ENCODE data around the gene CMPK1. TPM values are rescaled to one million over a fixed set of nuclear protein-coding genes. Genes with fewer than 3 reads are reported as not detected.
"Not testable (repeated sequence)": the region's sequence is repeated elsewhere in the genome, so short reads cannot be mapped to it uniquely, and the experiment has no call there.

CMPK1 gene
- total and polyA plus RNA-seq, 12 donors = 41.4 to 81.5 (median 74.7) TPM

DNA sequence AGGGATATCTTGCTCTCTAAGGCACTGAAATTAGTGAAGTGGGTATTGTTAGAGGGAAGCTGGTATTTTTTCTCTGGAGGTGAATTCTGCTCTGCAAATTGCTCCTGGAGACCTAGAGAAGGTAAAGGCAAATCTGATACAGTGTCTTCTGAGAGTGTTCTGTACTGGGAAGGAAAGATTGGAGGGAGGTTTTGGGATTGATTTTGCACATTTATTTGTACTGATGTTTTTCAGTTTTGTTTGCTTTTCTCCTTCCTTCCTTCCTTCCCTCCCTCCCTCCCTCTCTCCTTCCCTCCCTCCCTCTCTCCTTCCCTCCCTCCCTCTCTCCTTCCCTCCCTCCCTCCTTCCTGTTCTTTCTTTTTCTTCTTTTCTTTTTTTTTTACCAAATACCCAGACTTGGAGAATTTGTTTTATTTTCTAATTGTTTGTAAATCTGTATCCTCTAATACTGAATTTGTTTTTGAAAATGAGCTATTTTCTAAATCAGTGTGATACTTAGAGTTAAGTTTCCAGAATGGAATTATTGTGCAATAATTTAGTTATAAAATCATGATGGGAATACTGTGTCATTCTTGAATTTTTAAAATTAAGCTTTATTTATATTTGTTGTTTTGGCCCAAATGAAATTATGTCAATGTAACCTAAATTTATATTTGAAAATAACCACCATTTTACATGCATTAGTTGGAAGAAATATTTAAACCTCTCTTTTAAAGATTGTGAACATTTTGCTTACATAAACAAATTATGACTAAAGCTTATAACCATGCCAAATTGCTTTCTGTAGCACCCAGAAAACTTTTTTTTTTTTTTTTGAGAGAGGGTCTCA lies 4.9 kb downstream of the CMPK1 start:
- no peak for DNase-seq
- peaks cover 0 to 10% (median 0%) of the 10 kb centered on the region in 9 donors for H3K36me3 ChIP-seq
- intact Hi-C loops (cut with DNase I) = loop anchor here in 2 of 10 donors (10.0 kb wide), 1 partner anchor 144 kb away; the partner anchor contains the start of gene PDZK1IP1 (in 2 of the 2)
- H3K4me3 ChIP-seq = no peak overlapping the region
- peak overlapping the region in 3 of 10 donors; percentile 24 to 27 (median 24) for H3K27ac ChIP-seq
- H3K9me3 ChIP-seq = no peaks in the 10 kb centered on the region
- peaks cover 0 to 46% (median 26%) of the 10 kb centered on the region in 9 donors for H3K4me1 ChIP-seq
- no peaks in the 10 kb centered on the region for H3K27me3 ChIP-seq
- no peak for ATAC-seq
- TF ChIP-seq, protein P1, sequence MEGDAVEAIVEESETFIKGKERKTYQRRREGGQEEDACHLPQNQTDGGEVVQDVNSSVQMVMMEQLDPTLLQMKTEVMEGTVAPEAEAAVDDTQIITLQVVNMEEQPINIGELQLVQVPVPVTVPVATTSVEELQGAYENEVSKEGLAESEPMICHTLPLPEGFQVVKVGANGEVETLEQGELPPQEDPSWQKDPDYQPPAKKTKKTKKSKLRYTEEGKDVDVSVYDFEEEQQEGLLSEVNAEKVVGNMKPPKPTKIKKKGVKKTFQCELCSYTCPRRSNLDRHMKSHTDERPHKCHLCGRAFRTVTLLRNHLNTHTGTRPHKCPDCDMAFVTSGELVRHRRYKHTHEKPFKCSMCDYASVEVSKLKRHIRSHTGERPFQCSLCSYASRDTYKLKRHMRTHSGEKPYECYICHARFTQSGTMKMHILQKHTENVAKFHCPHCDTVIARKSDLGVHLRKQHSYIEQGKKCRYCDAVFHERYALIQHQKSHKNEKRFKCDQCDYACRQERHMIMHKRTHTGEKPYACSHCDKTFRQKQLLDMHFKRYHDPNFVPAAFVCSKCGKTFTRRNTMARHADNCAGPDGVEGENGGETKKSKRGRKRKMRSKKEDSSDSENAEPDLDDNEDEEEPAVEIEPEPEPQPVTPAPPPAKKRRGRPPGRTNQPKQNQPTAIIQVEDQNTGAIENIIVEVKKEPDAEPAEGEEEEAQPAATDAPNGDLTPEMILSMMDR (IDR thresholded peaks at IDR 0.05) = no peak

DNA sequence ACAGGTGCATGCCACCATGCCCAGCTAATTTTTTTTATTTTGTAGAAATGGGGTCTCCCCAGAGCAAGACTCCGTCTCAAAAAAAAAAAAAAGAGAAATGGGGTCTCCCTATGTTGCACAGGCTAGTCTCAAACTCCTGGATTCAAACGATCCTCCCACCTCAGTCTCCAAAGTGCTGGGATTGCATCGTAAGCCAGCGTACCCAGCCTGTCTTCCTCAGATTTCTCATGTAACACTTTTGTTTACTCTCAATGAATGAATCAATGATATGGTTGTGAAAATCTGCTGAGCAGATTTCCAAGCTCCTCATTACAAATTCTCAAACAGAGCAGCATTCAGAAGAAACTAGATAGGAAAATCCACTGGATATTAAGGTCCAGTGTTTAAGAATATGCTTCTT lies 6.6 kb downstream of the CMPK1 start:
- WGBS, 2 donors = 66 to 85% methylated on average over 4 of the region's 4 CpGs
- TF ChIP-seq, protein P1 (IDR thresholded peaks at IDR 0.05) = no peak
- intact Hi-C loops (cut with DNase I) = no loop called here
- Histone ChIP-seq H3K4me3 (no peak overlapping the region), H3K27me3 (no peaks in the 10 kb centered on the region), H3K27ac (no peak overlapping the region), H3K4me1 (peaks cover 0 to 38% (median 19%) of the 10 kb centered on the region in 9 donors), H3K36me3 (peaks cover 0 to 15% (median 0%) of the 10 kb centered on the region in 9 donors), H3K9me3 (no peaks in the 10 kb centered on the region)
- DNase-seq (no peak), ATAC-seq (no peak)

DNA sequence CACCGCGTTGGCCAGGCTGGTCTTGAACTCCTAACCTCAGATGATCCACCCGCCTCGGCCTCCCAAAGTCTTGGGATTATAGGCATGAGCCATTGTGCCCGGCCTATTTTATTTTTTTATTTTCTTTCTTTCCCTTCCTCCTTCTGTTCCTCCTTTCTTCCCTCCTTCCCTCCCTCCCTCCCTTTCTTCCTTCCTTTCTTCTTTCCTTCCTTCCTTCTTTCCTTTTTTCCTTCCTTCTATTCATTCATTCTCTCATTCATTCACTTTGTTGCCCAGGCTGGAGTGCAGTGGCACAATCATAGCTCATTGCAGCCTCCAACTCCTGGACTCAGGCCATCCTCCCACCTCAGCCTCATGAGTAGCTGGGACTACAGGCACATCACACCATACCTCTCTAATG lies 13.4 kb downstream of the CMPK1 start:
- H3K4me1 ChIP-seq; H3K4me3 ChIP-seq; H3K27me3 ChIP-seq; DNase-seq; intact Hi-C loops (cut with DNase I); ATAC-seq; H3K9me3 ChIP-seq; H3K27ac ChIP-seq: not testable (repeated sequence)
- 96 to 99% methylated on average over 5 of the region's 5 CpGs for WGBS, 2 donors
- peaks cover 0 to 33% (median 0%) of the 10 kb centered on the region in 9 donors for H3K36me3 ChIP-seq

- Histone ChIP-seq H3K9me3 (no peaks in the 10 kb centered on the region), H3K4me1 (no peaks in the 10 kb centered on the region), H3K36me3 (peaks cover 0 to 33% (median 0%) of the 10 kb centered on the region in 9 donors), H3K27me3 (no peaks in the 10 kb centered on the region), H3K27ac (no peak overlapping the region), H3K4me3 (no peak overlapping the region)
- TF ChIP-seq, protein P1 (IDR thresholded peaks at IDR 0.05) = no peak
- DNase-seq = no peak
- 95 to 97% methylated on average over 9 of the region's 9 CpGs for WGBS, 2 donors
- intact Hi-C loops (cut with DNase I) = no loop called here
- no peak for ATAC-seq
Measured at GRCh38 chr1:47347735-47348134, 14.1 kb downstream of the CMPK1 start.

GRCh38 chr1:47348246-47348645 lies 14.7 kb downstream of the CMPK1 start:
- DNase-seq (no peak), ATAC-seq (no peak)
- Histone ChIP-seq H3K27me3 (no peaks in the 10 kb centered on the region), H3K36me3 (peaks cover 0 to 30% (median 0%) of the 10 kb centered on the region in 9 donors), H3K9me3 (no peaks in the 10 kb centered on the region), H3K4me3 (no peak overlapping the region), H3K4me1 (no peaks in the 10 kb centered on the region), H3K27ac (no peak overlapping the region)
- intact Hi-C loops (cut with DNase I) = no loop called here
- WGBS, 2 donors = 96 to 97% methylated on average over 1 of the region's 1 CpG
- TF ChIP-seq, protein P1 (IDR thresholded peaks at IDR 0.05) = no peak

All from heart right ventricle (tissue), 16 donors.